HG03565 (cell line): ENCODE data around the gene PHTF2.
"Not testable (repeated sequence)": the region's sequence is repeated elsewhere in the genome, so short reads cannot be mapped to it uniquely, and the experiment has no call there.

Experiments
- ATAC-seq: cut with Tn5 transposase; IDR thresholded peaks from one replicate; pipeline ENCODE4 v1.9.1; 2021; ENCODE audit warnings: mild to moderate bottlenecking, moderate library complexity; ENCODE audit not compliant: unreplicated experiment

Gene PHTF2

DNA sequence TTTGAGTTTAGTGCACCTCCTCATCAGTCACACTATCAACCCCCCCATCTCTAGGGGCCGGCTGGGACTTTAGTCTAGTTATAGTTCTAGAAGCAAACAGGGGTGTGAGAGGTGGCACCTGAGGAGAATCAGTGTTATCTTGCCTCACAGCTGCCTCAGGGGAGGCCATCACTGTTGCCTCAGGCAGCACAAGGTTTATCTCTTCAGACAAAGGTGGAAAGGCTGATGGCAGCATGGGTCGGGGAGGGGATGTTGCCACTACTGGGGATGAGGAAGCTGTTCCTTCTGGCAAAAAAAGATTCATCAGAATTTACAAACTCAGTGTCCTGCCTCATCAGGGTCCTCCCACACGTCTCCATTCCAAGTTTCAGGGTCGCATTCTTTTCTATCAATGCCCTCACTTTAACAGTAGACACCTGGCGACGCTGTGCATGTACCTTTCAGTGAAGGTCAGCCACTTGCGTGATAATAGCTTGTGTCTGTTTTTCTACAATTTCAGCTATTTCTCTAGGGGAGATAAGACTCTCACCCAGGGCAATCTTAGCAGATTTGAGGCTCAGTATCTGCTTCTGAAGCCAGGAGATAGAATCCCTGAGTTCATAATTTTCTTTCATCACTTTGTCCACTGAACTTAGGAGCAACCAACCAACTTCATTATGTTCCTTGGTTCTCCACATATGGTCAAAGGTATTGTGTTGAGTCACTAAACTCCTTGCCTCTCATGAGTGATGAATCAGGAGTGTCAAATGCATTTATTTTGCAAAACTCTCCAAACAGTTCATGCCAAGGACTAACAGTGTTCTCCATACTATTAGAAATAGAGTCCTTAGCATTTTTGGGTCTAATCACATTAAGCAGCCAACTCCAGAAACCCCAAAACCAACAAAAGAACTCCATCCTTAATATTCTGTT lies 75.1 kb downstream of the PHTF2 start:
- not testable (repeated sequence) for ATAC-seq

- ATAC-seq, result no peak
Measured at GRCh38 chr7:77877791-77878190, 79.2 kb downstream of the PHTF2 start.

DNA sequence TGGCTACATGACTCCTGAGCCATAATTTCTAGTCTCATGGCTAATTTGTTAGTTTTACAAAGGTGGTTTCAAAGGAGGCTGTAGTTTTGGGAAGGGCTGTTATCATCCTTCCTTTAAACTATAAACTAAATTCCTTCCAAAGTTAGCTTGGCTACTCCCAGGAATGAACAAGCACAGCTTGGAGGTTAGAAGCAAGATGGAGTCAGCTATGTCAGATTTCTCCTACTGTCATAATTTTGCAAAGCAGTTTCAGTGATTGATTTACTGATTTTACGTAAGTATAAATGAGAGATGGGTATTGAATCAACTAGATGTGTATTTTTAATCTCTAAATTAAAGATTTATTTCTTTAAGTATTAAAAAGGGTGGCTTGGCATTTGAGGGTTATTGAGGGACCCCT lies 79.9 kb downstream of the PHTF2 start:
- no peak for ATAC-seq

GRCh38 chr7:77879272-77879671 lies 80.7 kb downstream of the PHTF2 start:
- no peak for ATAC-seq

GRCh38 chr7:77881871-77882270 lies 83.3 kb downstream of the PHTF2 start:
- no peak for ATAC-seq

- ATAC-seq, result no peak
Measured at GRCh38 chr7:77885155-77885554, 86.6 kb downstream of the PHTF2 start.

- no peak for ATAC-seq
Measured at GRCh38 chr7:77887567-77887966, 89.0 kb downstream of the PHTF2 start.

DNA sequence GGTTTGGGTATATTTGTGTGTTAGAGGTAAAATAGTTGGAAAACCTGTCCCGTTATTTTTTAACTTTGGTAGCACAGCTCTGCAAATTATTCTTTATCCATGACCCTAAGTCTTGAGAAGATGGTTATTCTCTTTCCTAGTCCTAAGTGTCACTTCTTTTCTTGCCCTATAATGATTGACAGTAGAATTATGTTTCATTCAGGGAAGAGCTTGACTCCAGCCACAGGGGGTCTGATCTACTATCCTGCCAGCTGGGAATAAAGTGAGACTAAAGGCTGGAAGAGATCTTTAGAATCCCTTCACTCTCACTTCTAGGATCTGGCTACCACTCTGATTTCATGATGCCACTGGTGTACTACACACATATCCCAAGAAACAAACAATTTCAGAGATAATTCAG lies 90.4 kb downstream of the PHTF2 start:
- ATAC-seq, result no peak

GRCh38 chr7:77893813-77894212 lies 95.2 kb downstream of the PHTF2 start:
- no peak for ATAC-seq

DNA sequence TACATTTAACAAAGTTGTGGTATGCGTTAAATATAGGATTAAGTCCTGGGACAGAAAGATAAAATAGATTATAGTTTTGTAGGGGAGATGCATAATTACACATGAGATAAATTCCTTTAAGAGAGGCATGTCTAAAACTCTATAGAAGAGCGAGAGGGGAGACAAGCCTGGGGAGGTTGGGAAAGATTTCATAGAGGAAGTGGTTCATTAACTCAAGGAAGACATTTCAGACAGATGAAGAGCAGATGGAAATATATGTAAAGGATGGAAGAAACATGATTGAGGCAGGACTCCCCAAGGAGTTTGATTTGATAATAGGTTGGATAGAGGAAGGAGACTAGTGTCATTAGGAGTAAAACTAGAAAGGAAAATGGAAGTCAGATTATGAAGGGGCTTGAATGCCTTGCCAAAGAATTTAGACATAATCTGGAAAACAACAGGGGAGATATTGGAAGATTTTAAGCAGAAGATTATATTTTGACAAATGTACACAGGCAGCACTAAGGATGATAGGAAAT lies 96.1 kb downstream of the PHTF2 start:
- ATAC-seq, result no peak

GRCh38 chr7:77895905-77896304 lies 97.3 kb downstream of the PHTF2 start:
- ATAC-seq, result no peak

DNA sequence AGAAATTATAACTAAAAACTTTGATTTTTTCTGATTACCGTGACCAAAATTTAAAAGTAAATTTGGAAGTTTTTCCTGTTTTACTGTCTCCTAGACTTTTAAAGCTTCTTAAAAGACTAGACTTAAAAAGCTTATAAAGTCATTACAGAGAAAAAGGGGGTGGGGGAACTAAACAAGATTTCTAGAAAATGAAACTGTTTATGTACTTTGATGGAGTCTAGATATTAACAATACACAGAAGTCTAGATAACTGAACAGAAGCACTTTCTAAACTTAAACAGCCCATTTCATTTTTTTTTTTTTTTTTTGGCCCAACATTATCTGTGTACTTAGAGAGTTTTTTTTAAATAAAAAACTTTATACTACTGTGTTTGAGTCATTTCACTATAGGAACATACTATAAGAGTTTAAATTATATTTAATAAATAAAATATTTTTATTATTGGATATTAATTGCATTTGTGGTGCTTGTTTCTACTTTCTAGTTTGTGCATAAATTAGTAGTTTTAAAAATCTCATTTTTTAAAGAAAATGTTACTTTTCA lies 98.5 kb downstream of the PHTF2 start:
- no peak for ATAC-seq

GRCh38 chr7:77899516-77899915 lies 100.9 kb downstream of the PHTF2 start:
- no peak for ATAC-seq

DNA sequence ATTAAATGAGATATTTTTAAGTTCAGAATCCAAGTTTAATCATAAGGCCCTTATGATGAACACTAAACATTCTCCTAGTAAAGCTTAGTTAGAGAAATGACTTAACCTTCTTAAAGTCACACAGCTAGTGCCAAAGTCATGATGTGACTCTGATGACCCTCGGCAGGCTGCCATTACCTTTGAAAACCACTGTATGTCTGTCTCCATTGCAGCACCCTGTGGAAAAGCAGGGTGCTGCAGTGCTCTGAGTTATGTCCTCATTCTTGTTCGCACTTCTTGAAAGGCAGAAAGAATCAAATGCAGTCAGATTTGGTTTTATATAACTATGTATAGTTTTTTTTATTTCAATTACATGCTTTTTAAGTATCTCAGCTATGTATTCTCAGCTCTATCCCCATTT lies 105.0 kb downstream of the PHTF2 start:
- peak; percentile 29 for ATAC-seq

GRCh38 chr7:77904252-77904651 lies 105.7 kb downstream of the PHTF2 start:
- ATAC-seq, result no peak

GRCh38 chr7:77907281-77907680 lies 108.7 kb downstream of the PHTF2 start:
- ATAC-seq, result no peak

DNA sequence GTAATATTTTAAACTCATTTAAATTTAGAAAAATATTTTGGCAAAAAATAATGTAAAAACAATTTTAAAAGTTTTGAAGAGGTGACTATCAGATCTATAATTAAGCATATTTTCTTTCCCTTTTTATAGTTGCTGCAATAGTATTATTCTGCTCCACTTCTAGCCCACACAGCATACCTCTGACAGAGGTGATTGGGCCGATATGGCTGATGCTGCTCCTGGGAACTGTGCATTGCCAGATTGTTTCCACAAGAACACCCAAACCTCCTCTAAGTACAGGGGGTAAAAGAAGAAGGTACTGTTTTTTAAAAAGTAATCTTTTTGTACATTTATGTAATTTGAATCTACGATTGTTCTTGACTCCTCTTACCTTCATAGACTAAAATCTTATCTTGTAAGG lies 110.1 kb downstream of the PHTF2 start:
- ATAC-seq, result no peak

- ATAC-seq, result no peak
Measured at GRCh38 chr7:77910124-77910523, 111.6 kb downstream of the PHTF2 start.

DNA sequence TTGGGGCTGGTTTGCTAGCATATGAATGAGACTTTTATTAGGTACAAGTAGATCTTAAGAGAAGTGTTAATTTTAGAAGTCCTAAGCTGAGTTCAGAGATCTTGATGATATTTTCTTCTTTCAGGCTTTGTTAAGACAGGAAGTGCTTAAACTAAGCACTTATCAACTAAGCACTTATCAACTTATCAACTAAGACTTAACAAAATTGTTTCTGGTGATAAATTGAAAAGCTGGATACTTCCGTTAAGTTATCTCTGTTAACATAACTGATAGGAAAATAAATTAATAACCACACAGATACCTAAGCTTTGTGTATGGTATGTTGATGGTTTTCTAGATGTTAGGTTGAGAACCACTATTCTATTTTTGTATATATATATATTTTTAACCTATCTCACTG lies 113.7 kb downstream of the PHTF2 start:
- no peak for ATAC-seq

- no peak for ATAC-seq
Measured at GRCh38 chr7:77913977-77914607, 115.5 kb downstream of the PHTF2 start.

- ATAC-seq, result no peak
Measured at GRCh38 chr7:77917500-77918262, 119.1 kb downstream of the PHTF2 start.
